Loucy (cell line): ENCODE data around the gene SCN10A.
A peak's percentile ranks its signal among the peaks of the same experiment; 100 is the strongest.

Source experiments
- H2AFZ ChIP-seq: fragments of 200-600 bp; sonication (generic); 2 replicates; pipeline ENCODE4 v1.6.0; 2016; ENCODE audit warnings: antibody characterized with exemption, mild to moderate bottlenecking, low read length, moderate library complexity
- H3F3A ChIP-seq: fragments of 200-600 bp; 2 replicates; pipeline ENCODE4 v1.6.0; 2016; ENCODE audit warnings: antibody characterized with exemption, low read depth, mild to moderate bottlenecking
- H3K27me3 ChIP-seq: fragments of 200-600 bp; sonication (generic); 2 replicates; pipeline ENCODE4 v1.6.1; 2014; ENCODE audit warnings: low read length, mild to moderate bottlenecking; ENCODE audit not compliant: insufficient read depth, poor library complexity, severe bottlenecking
- H3K36me3 ChIP-seq: fragments of 200-600 bp; sonication (generic); 2 replicates; pipeline ENCODE4 v1.6.1; 2016; ENCODE audit warnings: low read length; ENCODE audit not compliant: insufficient read depth
- H3K4me1 ChIP-seq: fragments of 200-600 bp; sonication (generic); 2 replicates; pipeline ENCODE4 v1.5.1; 2014; ENCODE audit warnings: low read length, mild to moderate bottlenecking; ENCODE audit not compliant: insufficient read depth, poor library complexity, severe bottlenecking
- H3K4me2 ChIP-seq: fragments of 200-600 bp; sonication (generic); 2 replicates; pipeline ENCODE4 v1.6.0; 2014; ENCODE audit warnings: antibody characterized with exemption, low read length, low read depth, mild to moderate bottlenecking; ENCODE audit not compliant: poor library complexity, severe bottlenecking
- H3K4me3 ChIP-seq: fragments of 200-600 bp; sonication (generic); 2 replicates; pipeline ENCODE4 v1.5.1; 2014; ENCODE audit warnings: low read length, mild to moderate bottlenecking, mixed read lengths; ENCODE audit not compliant: poor library complexity, severe bottlenecking
- H3K79me2 ChIP-seq: fragments of 200-600 bp; sonication (generic); 2 replicates; pipeline ENCODE4 v1.6.1; 2014; ENCODE audit warnings: low read length; ENCODE audit not compliant: insufficient read depth
- H3K9ac ChIP-seq: fragments of 200-600 bp; sonication (generic); 2 replicates; pipeline ENCODE4 v1.6.0; 2014; ENCODE audit warnings: mild to moderate bottlenecking, low read depth, low read length, moderate library complexity; ENCODE audit not compliant: poor library complexity, severe bottlenecking
- H3K9me2 ChIP-seq: fragments of 200-600 bp; sonication (generic); replicated peaks from 2 replicates; pipeline ENCODE4 v1.6.1; 2016; ENCODE audit warnings: low read depth, low read length, mixed read lengths
- H3K9me3 ChIP-seq: fragments of 200-600 bp; sonication (generic); 2 replicates; pipeline ENCODE4 v1.6.1; 2014; ENCODE audit warnings: mild to moderate bottlenecking, antibody characterized with exemption, low read length, low read depth; ENCODE audit not compliant: insufficient read depth
- H4K20me1 ChIP-seq: fragments of 200-600 bp; sonication (generic); 2 replicates; pipeline ENCODE4 v1.6.0; 2014; ENCODE audit warnings: antibody characterized with exemption, low read length, mild to moderate bottlenecking; ENCODE audit not compliant: insufficient read depth, poor library complexity, severe bottlenecking
- EZH2phosphoT487 ChIP-seq: fragments of 200-600 bp; IDR thresholded peaks from 2 replicates; pipeline ENCODE4 v1.6.1; 2018; ENCODE audit warnings: antibody characterized with exemption, mild to moderate bottlenecking, moderate library complexity, borderline replicate concordance
- TF ChIP-seq, protein P1 (sequence below): fragments of 200-600 bp; sonication (generic); conservative IDR thresholded peaks from 2 replicates; pipeline ENCODE4 v1.5.1; 2014; ENCODE audit warnings: mild to moderate bottlenecking, antibody characterized with exemption, low read length

The SCN10A gene

DNA sequence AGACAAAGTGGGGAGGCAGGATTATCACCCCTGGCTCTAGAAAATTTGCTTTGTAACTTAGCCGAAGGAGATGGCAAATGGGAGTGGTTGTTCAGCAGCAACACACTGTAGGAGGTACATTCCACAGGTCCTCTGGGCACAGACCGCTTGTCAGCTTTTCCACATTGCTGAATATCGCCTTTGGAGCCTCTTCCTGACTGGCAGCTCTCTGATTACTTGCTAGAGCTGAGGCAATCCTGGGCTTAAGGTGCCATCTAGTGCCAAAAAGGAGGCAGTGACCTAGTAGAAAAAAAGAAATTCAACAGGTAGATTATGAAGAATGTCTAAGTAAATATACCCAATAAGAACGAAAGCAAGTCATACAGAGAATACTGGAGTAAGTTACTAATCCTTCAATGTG is 153.5 kb downstream of the SCN10A start:
- Histone ChIP-seq H3K36me3 (no peaks in the 10 kb centered on the region), H3K79me2 (no peaks in the 10 kb centered on the region), H3K9me3 (no peaks in the 10 kb centered on the region), H3K9ac (no peak overlapping the region), H3K9me2 (no peaks in the 10 kb centered on the region), H3K4me3 (no peak overlapping the region), H3K27me3 (no peaks in the 10 kb centered on the region), H3K4me1 (no peaks in the 10 kb centered on the region), H3K4me2 (no peak overlapping the region), H3F3A (no peaks in the 10 kb centered on the region), H2AFZ (no peak overlapping the region), H4K20me1 (no peaks in the 10 kb centered on the region)
- TF ChIP-seq, protein P1, sequence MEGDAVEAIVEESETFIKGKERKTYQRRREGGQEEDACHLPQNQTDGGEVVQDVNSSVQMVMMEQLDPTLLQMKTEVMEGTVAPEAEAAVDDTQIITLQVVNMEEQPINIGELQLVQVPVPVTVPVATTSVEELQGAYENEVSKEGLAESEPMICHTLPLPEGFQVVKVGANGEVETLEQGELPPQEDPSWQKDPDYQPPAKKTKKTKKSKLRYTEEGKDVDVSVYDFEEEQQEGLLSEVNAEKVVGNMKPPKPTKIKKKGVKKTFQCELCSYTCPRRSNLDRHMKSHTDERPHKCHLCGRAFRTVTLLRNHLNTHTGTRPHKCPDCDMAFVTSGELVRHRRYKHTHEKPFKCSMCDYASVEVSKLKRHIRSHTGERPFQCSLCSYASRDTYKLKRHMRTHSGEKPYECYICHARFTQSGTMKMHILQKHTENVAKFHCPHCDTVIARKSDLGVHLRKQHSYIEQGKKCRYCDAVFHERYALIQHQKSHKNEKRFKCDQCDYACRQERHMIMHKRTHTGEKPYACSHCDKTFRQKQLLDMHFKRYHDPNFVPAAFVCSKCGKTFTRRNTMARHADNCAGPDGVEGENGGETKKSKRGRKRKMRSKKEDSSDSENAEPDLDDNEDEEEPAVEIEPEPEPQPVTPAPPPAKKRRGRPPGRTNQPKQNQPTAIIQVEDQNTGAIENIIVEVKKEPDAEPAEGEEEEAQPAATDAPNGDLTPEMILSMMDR, result peak; percentile 76
- no peak for TF ChIP-seq EZH2phosphoT487

DNA sequence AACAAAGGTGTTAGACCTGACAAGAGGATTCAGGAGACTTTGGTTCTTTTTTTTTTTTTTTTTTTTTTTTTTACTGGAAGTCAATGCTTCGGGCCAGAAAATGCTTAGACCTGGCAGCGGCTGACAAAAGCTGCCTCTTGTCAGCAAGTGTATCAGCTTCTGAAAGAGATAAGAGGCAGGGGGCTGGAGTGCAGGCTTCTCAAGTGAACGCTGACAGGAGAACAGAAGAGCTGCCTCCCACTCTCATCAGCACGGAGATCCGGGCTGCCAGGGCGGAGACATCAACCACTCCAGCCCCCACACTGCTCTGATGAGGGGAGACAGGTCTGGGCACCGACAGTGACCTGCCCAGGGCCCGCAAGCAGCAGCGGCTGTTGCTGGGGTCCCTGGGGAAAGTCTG is 157.2 kb downstream of the SCN10A start:
- Histone ChIP-seq H3K36me3 (no peaks in the 10 kb centered on the region), H3F3A (no peaks in the 10 kb centered on the region), H3K27me3 (no peaks in the 10 kb centered on the region), H4K20me1 (no peaks in the 10 kb centered on the region), H3K9me3 (no peaks in the 10 kb centered on the region), H3K79me2 (no peaks in the 10 kb centered on the region), H2AFZ (no peak overlapping the region), H3K4me1 (no peaks in the 10 kb centered on the region), H3K9ac (no peak overlapping the region), H3K4me3 (no peak overlapping the region), H3K4me2 (no peak overlapping the region), H3K9me2 (no peaks in the 10 kb centered on the region)
- TF ChIP-seq EZH2phosphoT487, result no peak
- TF ChIP-seq, protein P1, result no peak

DNA sequence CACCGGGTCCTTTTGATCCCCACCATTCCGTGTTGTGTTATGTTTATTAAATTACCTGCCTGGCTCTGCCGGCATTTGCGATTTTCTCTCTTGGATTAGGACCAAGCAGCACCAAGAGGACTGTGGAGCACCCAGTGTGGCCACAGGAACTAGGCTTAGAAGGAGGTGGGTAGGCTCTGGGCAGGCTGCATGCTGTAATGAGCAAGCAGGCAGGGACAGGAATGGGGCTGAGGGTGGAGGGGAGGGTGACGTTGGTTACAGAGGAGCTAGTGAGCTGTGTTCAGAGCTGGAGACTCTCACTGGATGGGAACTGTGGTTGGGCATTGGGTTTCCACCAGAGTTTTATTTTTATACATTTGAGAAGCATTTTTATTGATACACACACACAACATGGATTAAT is 158.6 kb downstream of the SCN10A start:
- Histone ChIP-seq H3K9me3 (no peaks in the 10 kb centered on the region), H3K9ac (no peak overlapping the region), H3K27me3 (no peaks in the 10 kb centered on the region), H2AFZ (no peak overlapping the region), H3K79me2 (no peaks in the 10 kb centered on the region), H4K20me1 (no peaks in the 10 kb centered on the region), H3F3A (no peaks in the 10 kb centered on the region), H3K4me2 (no peak overlapping the region), H3K4me1 (no peaks in the 10 kb centered on the region), H3K4me3 (no peak overlapping the region), H3K9me2 (no peaks in the 10 kb centered on the region), H3K36me3 (no peaks in the 10 kb centered on the region)
- TF ChIP-seq EZH2phosphoT487, result no peak
- TF ChIP-seq, protein P1, result no peak
